ENCODE data around the gene NUDT8.

NUDT8 gene, protein sequence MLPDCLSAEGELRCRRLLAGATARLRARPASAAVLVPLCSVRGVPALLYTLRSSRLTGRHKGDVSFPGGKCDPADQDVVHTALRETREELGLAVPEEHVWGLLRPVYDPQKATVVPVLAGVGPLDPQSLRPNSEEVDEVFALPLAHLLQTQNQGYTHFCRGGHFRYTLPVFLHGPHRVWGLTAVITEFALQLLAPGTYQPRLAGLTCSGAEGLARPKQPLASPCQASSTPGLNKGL

DNA sequence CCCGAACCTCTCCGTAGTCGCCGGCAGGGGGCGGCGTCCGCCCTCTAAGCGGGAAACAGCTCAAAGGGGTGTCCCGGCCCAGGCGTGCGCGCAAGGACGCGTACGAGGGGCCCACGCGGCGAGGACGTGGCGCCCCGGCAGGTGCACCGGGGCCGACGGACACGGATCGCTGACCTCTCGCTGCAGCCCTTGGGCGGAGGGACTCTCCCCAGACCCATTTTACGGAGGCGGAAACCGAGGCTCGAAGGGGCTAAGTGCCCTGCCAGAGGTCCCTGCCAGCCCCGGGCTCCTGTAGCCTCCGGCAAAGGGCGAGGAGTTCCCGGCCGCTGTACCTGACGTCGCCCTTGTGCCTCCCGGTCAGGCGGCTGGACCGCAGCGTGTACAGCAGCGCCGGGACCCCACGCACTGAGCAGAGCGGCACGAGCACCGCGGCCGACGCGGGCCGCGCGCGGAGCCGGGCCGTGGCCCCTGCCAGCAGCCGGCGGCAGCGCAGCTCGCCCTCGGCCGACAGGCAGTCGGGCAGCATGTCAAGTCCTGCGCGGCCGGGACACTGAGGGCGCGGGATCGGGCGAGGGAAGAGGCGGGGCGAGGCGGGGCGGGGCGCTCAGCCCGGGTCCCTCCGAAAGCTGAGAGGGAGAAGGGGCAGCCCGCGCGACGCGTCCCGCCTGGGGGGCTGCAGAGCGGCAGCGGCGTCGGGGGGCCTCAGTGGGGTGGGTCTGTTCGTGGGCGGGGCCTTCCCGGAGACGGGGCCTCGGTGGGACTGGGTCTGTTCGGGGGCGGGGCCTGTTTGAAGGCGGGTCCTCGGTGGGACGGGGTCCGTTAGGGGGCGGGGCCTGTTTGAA lies at the start of gene NUDT8:
TSS of gene NUDT8 (minus strand) at position 552 of the 842 bp plus-strand sequence. CDS start at position 526, 26 bp downstream.
- TF ChIP-seq, protein P1, sequence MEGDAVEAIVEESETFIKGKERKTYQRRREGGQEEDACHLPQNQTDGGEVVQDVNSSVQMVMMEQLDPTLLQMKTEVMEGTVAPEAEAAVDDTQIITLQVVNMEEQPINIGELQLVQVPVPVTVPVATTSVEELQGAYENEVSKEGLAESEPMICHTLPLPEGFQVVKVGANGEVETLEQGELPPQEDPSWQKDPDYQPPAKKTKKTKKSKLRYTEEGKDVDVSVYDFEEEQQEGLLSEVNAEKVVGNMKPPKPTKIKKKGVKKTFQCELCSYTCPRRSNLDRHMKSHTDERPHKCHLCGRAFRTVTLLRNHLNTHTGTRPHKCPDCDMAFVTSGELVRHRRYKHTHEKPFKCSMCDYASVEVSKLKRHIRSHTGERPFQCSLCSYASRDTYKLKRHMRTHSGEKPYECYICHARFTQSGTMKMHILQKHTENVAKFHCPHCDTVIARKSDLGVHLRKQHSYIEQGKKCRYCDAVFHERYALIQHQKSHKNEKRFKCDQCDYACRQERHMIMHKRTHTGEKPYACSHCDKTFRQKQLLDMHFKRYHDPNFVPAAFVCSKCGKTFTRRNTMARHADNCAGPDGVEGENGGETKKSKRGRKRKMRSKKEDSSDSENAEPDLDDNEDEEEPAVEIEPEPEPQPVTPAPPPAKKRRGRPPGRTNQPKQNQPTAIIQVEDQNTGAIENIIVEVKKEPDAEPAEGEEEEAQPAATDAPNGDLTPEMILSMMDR (IDR thresholded peaks at IDR 0.05; ENCODE audit: low read depth, low read length) = no peak; the same call in 1 of the 2 replicates
- peak within 1 kb of the TSS; percentile 72 for H3K4me3 ChIP-seq (ENCODE audit: low read depth, low read length)

DNA sequence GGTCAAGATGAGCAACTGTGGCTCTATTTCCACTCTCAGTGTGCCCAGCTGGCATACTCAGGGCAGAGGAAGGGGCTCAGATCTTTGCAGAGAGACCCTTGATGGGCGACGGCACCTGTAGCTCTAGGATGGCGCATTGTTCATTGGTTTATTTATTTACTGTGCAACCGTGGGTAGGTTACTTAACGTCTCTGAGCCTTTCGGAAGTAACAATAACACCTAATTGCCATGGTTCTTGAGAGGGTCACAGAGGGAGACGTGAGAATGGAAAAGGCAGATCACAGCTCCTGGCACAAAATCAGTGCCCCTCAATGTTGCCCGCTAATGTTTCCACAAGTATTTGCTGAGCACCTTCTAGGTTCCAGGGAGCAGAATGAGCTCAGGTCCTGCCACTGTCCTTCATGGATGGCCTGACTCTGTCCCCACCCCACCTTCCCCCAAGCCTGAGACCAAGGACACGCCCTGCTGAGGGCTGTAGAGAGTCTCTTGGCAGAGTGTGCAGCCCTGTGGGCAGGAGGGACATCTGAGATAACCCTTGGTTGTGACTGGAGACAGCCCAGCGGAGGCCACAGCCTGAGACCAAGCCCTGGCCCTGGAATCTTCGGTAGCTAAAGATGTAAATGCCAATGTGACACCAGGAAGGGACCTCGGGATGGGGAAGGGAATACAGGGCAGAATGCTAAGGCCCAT lies 45.5 kb upstream of the NUDT8 start:
- H3K4me3 ChIP-seq (ENCODE audit: low read depth, low read length) = no peak overlapping the region
- TF ChIP-seq, protein P1 (IDR thresholded peaks at IDR 0.05; ENCODE audit: low read depth, low read length) = no peak

DNA sequence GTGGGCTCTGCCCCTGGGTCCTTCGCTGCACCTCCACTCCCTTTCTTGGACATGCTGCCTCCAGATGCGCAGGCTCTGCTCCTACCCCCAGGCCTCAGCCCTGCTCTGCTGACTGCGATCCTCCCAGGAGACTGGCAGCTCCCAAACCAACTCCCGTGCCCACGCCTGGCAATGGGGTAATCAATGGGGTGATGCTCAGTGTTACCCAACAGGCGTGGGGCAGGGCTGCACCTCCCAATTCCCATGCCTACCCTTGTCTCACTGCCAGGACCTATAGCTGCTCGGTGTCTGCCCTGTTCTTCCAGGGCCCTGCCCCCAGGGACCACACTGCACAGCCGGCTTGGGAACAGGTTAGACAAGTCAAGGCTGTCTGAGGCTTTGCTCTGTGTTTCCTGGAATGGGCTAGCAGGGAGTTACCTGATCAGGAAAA lies 44.7 kb upstream of the NUDT8 start, which contains the start of gene ALDH3B2:
TSS of gene ALDH3B2 (minus strand) at position 182 of the 430 bp plus-strand sequence. CDS start 7,688 bp downstream, outside the sequence.
- TF ChIP-seq, protein P1 (IDR thresholded peaks at IDR 0.05; ENCODE audit: low read depth, low read length) = no peak

DNA sequence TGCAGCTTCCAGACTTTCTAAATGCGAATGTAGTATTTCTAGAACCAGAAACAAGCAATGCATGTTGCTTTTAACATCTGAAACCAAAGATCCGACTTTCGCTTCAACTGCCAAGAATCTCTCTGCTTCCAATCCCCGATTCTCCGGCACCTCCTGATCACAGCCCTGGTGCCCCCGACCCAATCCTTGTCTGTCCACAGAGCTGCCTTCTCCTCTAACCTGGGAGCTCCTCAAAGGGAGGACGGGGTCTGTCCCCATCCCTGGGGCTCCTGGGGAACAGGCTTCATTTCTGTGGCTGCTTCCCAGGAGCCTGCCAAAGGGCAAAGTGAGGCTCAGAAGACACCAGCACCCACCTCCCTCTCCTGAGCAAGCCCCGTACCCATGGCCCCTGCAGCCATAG lies 44.2 kb upstream of the NUDT8 start:
- TF ChIP-seq, protein P1 (IDR thresholded peaks at IDR 0.05; ENCODE audit: low read depth, low read length) = no peak
- H3K4me3 ChIP-seq (ENCODE audit: low read depth, low read length) = no peak overlapping the region

More for the DNA sequence above, 44.7 kb upstream of the NUDT8 start, which contains the start of gene ALDH3B2:
- H3K4me3 ChIP-seq (ENCODE audit: low read depth, low read length) = no peak within 1 kb of the TSS

DNA sequence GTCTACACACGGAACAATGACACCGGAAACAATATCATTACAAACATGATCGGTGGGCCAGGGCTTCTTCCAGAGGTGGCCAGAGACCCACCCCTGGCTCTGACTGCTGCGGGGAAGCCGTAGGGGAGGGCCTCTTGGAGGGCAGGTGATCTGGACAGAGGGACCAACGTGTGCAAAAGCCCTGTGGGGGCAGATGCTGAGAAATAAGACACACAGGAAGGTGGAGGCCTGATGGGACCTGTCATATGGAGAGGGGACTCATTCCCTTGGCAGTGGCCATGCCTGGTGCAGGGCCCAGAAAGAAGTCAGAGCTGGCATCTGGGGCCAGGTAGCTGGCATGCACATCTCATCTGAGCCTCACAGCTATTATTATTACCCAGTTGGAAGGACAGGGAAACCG lies 43.6 kb upstream of the NUDT8 start:
- no peak overlapping the region for H3K4me3 ChIP-seq (ENCODE audit: low read depth, low read length)
- TF ChIP-seq, protein P1 (IDR thresholded peaks at IDR 0.05; ENCODE audit: low read depth, low read length) = no peak

DNA sequence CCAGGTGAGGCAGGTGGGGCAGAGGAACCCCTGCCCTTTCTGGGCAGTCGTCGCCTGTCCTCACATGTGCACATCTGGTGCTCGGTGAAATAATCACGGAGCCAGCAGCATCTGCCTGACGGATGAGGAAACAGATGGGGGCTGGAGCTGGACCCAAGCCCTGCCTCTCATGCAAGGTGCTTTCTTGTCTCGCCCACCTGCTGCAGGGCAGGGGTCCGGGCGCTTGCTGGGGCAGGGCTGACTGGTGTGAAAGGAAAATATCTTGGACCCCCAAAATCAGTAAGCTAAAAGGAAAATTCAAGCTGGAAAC lies 41.4 kb upstream of the NUDT8 start:
- no peak overlapping the region for H3K4me3 ChIP-seq (ENCODE audit: low read depth, low read length)
- TF ChIP-seq, protein P1 (IDR thresholded peaks at IDR 0.05; ENCODE audit: low read depth, low read length) = no peak

All from WI38 (cell line).